Nephron (organoid): ENCODE measurements around the gene PGC.

Experiments
- H3K27ac Mint-ChIP-seq, 3 experiments: 2 replicates each; pipeline ENCODE4 v1.8.0; 2020; ENCODE audit warnings: mixed read lengths in 3 of 3, mild to moderate bottlenecking in 2 of 3, moderate library complexity in 1 of 3
- H3K27me3 Mint-ChIP-seq: 2 replicates; pipeline ENCODE4 v1.8.0; 2021; ENCODE audit warnings: low read depth, mild to moderate bottlenecking, moderate library complexity, mixed read lengths
- H3K36me3 Mint-ChIP-seq: 2 replicates; pipeline ENCODE4 v1.8.0; 2020; ENCODE audit warnings: low read depth, mixed read lengths
- H3K4me1 Mint-ChIP-seq: 2 replicates; pipeline ENCODE4 v1.8.0; 2020; ENCODE audit warnings: mixed read lengths
- H3K4me3 Mint-ChIP-seq, 3 experiments: 2 replicates each; pipeline ENCODE4 v1.8.0; 2020; ENCODE audit warnings: mild to moderate bottlenecking in 3 of 3, mixed read lengths in 3 of 3, moderate library complexity in 2 of 3
- H3K9me3 Mint-ChIP-seq: 2 replicates; pipeline ENCODE4 v1.8.0; 2020; ENCODE audit warnings: mixed read lengths
- CTCF ChIP-seq, 3 experiments: fragments of 200-600 bp; sonication (generic); IDR thresholded peaks; one replicate each; pipeline ENCODE4 v1.5.0; 2021; ENCODE audit warnings: antibody characterized with exemption in 3 of 3; ENCODE audit not compliant: unreplicated experiment in 3 of 3

PGC gene

GRCh38 chr6:41721414-41721813 is 25.8 kb downstream of the PGC start:
- Mint-ChIP-seq H3K27me3 (peaks cover 7% of the 10 kb centered on the region), H3K4me1 (peaks cover 19% of the 10 kb centered on the region), H3K36me3 (no peaks in the 10 kb centered on the region), H3K4me3 (no peak overlapping the region), H3K27ac (peak overlapping the region in 1 of 3 experiments; percentile 22), H3K9me3 (no peaks in the 10 kb centered on the region)
- TF ChIP-seq CTCF (IDR thresholded peaks at IDR 0.05; ENCODE audit: unreplicated experiment in 3 of 3), result no peak

GRCh38 chr6:41720783-41721182 is 26.4 kb downstream of the PGC start:
- Mint-ChIP-seq H3K4me3 (no peak overlapping the region), H3K9me3 (no peaks in the 10 kb centered on the region), H3K27me3 (peaks cover 7% of the 10 kb centered on the region), H3K4me1 (peaks cover 24% of the 10 kb centered on the region), H3K27ac (no peak overlapping the region), H3K36me3 (no peaks in the 10 kb centered on the region)
- no peak for TF ChIP-seq CTCF (IDR thresholded peaks at IDR 0.05; ENCODE audit: unreplicated experiment in 3 of 3)

- TF ChIP-seq CTCF (IDR thresholded peaks at IDR 0.05; ENCODE audit: unreplicated experiment in 3 of 3), result no peak
- Mint-ChIP-seq H3K27ac (no peak overlapping the region), H3K36me3 (no peaks in the 10 kb centered on the region), H3K4me1 (peaks cover 26% of the 10 kb centered on the region), H3K9me3 (no peaks in the 10 kb centered on the region), H3K27me3 (peaks cover 7% of the 10 kb centered on the region), H3K4me3 (no peak overlapping the region)
Measured at GRCh38 chr6:41720262-41720620, 27.0 kb downstream of the PGC start.

- Mint-ChIP-seq H3K27ac (no peak overlapping the region), H3K27me3 (peaks cover 4% of the 10 kb centered on the region), H3K4me3 (no peak overlapping the region), H3K9me3 (no peaks in the 10 kb centered on the region), H3K4me1 (peaks cover 26% of the 10 kb centered on the region), H3K36me3 (no peaks in the 10 kb centered on the region)
- TF ChIP-seq CTCF (IDR thresholded peaks at IDR 0.05; ENCODE audit: unreplicated experiment in 3 of 3), result no peak
Measured at GRCh38 chr6:41719436-41720261, 27.5 kb downstream of the PGC start.

GRCh38 chr6:41718828-41719227 is 28.4 kb downstream of the PGC start:
- Mint-ChIP-seq H3K4me3 (no peak overlapping the region), H3K27me3 (peaks cover 4% of the 10 kb centered on the region), H3K4me1 (peaks cover 21% of the 10 kb centered on the region), H3K36me3 (no peaks in the 10 kb centered on the region), H3K27ac (no peak overlapping the region), H3K9me3 (no peaks in the 10 kb centered on the region)
- TF ChIP-seq CTCF (IDR thresholded peaks at IDR 0.05; ENCODE audit: unreplicated experiment in 3 of 3), result no peak

- no peak for TF ChIP-seq CTCF (IDR thresholded peaks at IDR 0.05; ENCODE audit: unreplicated experiment in 3 of 3)
- no peaks in the 10 kb centered on the region for H3K27me3 Mint-ChIP-seq
- H3K4me3 Mint-ChIP-seq, result no peak overlapping the region
- no peaks in the 10 kb centered on the region for H3K9me3 Mint-ChIP-seq
- H3K27ac Mint-ChIP-seq, result peak overlapping the region in 2 of 3 experiments; percentile 2 to 62
- H3K36me3 Mint-ChIP-seq, result no peaks in the 10 kb centered on the region
- peaks cover 19% of the 10 kb centered on the region for H3K4me1 Mint-ChIP-seq
Measured at GRCh38 chr6:41717392-41717736, 29.8 kb downstream of the PGC start.
